H7 (cell line): ENCODE measurements around the gene RASGEF1C. TPM values are rescaled to one million over a fixed set of nuclear protein-coding genes. Genes with fewer than 3 reads are reported as not detected.
"Not testable (repeated sequence)": the region's sequence is repeated elsewhere in the genome, so short reads cannot be mapped to it uniquely, and the experiment has no call there.

Source experiments
- DNase-seq: peaks from one replicate; pipeline ENCODE4 v3.0.0; 2012
- H3K27me3 ChIP-seq: 2 replicates; pipeline ENCODE4 v1.6.0; 2011; ENCODE audit warnings: mild to moderate bottlenecking, low read length; ENCODE audit not compliant: control insufficient read depth, insufficient read depth
- H3K36me3 ChIP-seq: replicated peaks from 2 replicates; pipeline ENCODE4 v1.5.1; 2011; ENCODE audit warnings: low read length; ENCODE audit not compliant: control insufficient read depth, insufficient read depth
- H3K4me3 ChIP-seq: 2 replicates; pipeline ENCODE4 v1.5.1; 2011; ENCODE audit warnings: low read depth, mild to moderate bottlenecking, control low read depth, low read length, moderate library complexity; ENCODE audit not compliant: insufficient read depth
- total RNA-seq: library from RNA; depleted of rRNA; stranded (reverse); fragments of >200 nt; shearing (Covaris generic); gene quantifications from 2 replicates; pipeline ENCODE4 v1.2.3, GENCODE V29; 2014

Gene RASGEF1C
- total RNA-seq, 1 experiment from 2014 or later: 1.4 TPM

DNA sequence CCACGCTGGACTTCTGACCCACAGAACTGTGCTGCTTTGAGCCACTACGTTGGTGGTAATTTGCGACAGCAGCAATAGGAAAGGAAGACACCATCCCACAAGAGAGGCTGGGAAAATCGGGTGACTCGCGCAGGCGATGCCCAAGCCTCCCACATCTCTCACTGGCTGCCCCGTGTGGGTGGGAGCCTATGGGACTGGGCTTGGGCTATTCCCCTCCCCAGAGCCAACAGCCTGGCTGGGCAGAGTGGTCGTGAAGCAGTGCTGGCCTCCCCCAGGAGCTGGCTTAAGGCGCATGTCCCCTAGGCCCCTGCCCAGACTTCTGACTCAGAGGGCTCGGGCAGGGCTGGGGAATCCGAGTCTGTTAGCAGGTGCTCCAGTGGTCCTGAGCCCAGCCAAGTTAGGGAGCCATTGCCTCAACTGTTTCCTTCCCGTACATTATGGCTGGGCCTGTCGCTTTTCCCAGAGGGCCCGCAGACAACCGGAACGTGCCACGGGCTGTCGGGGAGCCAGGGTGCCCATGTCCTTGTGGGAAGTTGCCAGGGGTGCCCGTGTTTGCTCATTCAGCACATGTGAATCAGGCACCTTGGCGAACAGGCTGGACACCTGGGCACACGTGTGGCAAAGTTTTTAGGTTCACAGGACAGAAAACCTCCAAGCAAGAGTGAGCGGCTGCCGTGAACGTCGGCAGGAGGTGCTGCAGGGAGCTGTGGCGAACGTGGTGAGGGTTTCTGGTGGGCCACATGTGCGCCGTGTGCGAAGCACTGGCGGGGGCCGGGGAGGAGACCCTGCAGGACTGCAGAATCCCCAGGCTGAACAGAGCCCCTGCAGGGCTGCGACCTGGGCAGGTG lies 7.0 kb upstream of the RASGEF1C start:
- no peak for DNase-seq
- H3K27me3 ChIP-seq: no peaks in the 10 kb centered on the region; the same call in 1 of the 2 replicates
- no peaks in the 10 kb centered on the region for H3K36me3 ChIP-seq
- H3K4me3 ChIP-seq: no peak overlapping the region

DNA sequence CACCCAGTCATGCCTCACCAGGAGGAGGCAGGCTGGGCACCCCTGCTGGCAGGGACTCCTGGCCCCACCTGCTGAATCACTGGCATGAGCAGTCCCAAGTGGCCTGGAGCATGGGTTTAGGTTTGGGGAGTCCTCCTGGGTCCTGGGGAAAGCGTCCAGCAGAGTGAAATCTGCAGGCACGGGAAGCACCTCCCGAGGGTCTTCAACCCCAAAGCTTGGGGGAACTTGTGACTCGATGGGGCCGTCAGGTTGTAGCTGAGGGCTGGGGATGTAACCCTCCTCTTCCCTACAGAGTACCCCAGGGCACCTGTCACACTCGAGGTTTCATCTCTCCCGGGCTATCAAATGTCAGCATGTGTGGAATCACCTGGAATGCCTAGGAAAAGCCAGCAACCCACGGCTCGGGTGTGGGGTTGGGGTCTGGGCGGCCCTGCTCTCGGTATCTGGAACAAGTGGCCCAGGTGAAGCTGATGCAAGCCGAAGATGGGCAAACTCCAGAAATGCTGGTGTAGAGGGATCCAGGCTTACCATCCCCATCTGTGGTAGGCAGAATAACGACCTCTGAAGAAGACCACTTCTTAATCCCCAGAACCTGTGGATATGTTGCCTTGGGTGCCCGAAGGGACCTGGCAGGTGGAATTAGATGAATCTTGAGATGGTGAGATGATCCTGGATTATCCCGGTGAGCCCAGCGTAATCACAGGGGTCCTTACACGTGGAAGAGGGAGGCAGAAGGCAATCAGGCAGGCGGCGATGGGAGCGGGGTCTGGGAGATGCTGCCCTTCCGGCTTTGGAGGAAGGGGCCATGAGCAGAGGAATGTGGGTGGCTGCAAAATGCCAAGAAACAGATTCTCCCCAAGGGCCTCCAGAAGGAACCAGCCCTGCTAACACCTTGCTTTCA lies 6.1 kb upstream of the RASGEF1C start:
- DNase-seq: no peak
- no peaks in the 10 kb centered on the region; the same call in 1 of the 2 replicates for H3K27me3 ChIP-seq

DNA sequence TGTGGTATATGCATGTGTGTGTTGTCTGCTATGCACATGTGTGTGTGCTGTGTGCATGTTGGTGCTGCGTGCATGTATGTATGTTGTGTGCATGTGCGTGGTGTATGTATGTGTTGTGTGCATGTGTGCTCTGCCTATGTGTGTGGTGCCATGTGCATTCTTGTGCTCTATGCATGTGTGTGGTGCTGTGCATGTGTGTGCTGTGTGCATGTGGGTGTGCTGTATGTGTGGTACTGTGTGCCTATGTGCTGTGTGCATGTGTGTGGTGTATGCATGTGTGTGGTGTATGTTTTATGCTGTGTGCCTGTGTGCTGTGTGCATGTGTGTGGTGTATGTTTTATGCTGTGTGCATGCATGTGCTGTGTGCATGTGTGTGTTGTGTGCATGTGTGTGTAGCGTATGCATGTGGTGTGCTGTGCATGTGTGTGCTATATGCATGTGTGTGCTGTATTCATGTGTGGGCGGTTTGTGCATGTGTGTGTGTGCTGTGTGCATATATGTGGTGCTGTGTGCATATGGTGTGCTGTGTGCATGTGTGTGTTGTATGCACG lies 4.7 kb upstream of the RASGEF1C start:
- DNase-seq: no peak

More for the DNA sequence above, 6.1 kb upstream of the RASGEF1C start:
- no peak overlapping the region for H3K4me3 ChIP-seq
- H3K36me3 ChIP-seq: no peaks in the 10 kb centered on the region; the same call in 1 of the 2 replicates

DNA sequence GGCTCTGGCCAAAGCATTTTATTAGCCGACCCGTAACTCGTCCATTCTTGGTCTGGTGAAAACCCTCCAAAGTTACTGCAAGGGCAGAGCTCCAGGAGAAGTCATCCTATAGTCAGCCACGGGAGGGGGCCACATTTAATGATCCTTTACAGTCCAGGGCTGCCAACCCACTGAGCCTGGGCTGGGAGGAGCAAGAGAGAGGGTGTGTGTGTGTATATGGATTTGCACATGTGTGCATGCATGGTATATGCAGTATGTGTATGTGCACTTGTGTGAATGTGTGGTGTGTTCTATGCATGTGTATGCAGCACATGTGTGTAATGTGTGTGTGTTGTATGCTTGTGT lies 4.2 kb upstream of the RASGEF1C start:
- peak; percentile 46 for DNase-seq
- H3K4me3 ChIP-seq: no peak overlapping the region
- H3K27me3 ChIP-seq: peaks cover 8% of the 10 kb centered on the region
- H3K36me3 ChIP-seq: no peaks in the 10 kb centered on the region; the same call in 1 of the 2 replicates

More for the DNA sequence above, 4.7 kb upstream of the RASGEF1C start:
- Histone ChIP-seq H3K36me3 (no peaks in the 10 kb centered on the region; the same call in 1 of the 2 replicates), H3K27me3 (peaks cover 4% of the 10 kb centered on the region), H3K4me3 (no peak overlapping the region)

GRCh38 chr5:180212363-180213255 lies 3.6 kb upstream of the RASGEF1C start:
- Histone ChIP-seq H3K27me3 (peaks cover 14% of the 10 kb centered on the region), H3K4me3 (no peak overlapping the region), H3K36me3 (no peaks in the 10 kb centered on the region; the same call in 1 of the 2 replicates)
- DNase-seq: peak; percentile 45

DNA sequence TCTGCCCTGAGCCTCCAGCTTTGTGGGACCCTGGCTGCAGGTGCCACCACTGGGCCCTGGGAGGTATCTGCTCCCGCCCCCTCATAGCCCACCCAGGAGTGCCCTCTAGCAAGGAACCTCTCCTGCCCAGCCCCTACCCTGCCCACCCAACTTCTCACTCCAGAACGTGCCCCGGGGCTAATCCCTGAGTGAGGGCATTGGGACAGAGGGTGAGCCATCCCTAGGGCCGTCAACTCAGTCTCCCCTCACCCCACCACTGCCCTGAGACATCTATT lies 2.7 kb upstream of the RASGEF1C start:
- no peak for DNase-seq
- H3K36me3 ChIP-seq: no peaks in the 10 kb centered on the region; the same call in 1 of the 2 replicates
- H3K4me3 ChIP-seq: no peak overlapping the region
- H3K27me3 ChIP-seq: peaks cover 16% of the 10 kb centered on the region

- Histone ChIP-seq H3K27me3 (peaks cover 16% of the 10 kb centered on the region), H3K4me3 (no peak overlapping the region), H3K36me3 (no peaks in the 10 kb centered on the region; the same call in 1 of the 2 replicates)
- no peak for DNase-seq
These were observed 2.1 kb upstream of the RASGEF1C start for GRCh38 chr5:180210961-180211760.

- DNase-seq, H3K36me3 ChIP-seq, H3K4me3 ChIP-seq: not testable (repeated sequence)
- H3K27me3 ChIP-seq: peaks cover 16% of the 10 kb centered on the region
These were observed 1.1 kb upstream of the RASGEF1C start for GRCh38 chr5:180210077-180210476.

- Histone ChIP-seq H3K36me3 (no peaks in the 10 kb centered on the region; the same call in 1 of the 2 replicates), H3K27me3 (peaks cover 16% of the 10 kb centered on the region), H3K4me3 (peak overlapping the region; percentile 46)
- DNase-seq: peak; percentile 93
These were observed 453 bp downstream of the RASGEF1C start for GRCh38 chr5:180208435-180209081.

DNA sequence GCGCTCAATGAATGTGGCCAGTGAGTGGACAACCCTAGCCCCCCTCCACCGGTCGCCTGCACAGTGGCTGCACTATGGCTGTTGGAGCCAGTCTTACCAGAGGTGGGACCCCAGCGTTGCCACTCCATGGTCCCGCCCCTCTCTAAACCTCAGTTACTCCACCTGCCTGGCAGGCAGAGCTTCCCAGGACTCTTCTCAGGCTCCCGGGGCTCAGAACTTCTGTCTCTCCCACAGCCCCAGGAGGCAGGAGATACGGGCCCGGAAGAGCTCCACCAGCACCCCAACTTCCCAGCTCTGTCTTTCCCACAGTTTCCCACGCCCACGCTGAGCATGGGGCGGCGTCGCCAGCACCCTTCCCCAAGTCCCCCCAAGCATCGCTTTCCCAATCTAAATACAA lies 975 bp downstream of the RASGEF1C start:
- Histone ChIP-seq H3K36me3 (no peaks in the 10 kb centered on the region; the same call in 1 of the 2 replicates), H3K27me3 (peaks cover 16% of the 10 kb centered on the region), H3K4me3 (peak overlapping the region; percentile 46; the same call in 1 of the 2 replicates)
- peak; percentile 62 for DNase-seq

GRCh38 chr5:180207593-180207992 lies 1.4 kb downstream of the RASGEF1C start:
- peak; percentile 82 for DNase-seq
- no peak overlapping the region for H3K4me3 ChIP-seq
- peaks cover 16% of the 10 kb centered on the region for H3K27me3 ChIP-seq
- H3K36me3 ChIP-seq: no peaks in the 10 kb centered on the region; the same call in 1 of the 2 replicates

- H3K27me3 ChIP-seq: peaks cover 16% of the 10 kb centered on the region
- no peak for DNase-seq
- no peak overlapping the region for H3K4me3 ChIP-seq
- H3K36me3 ChIP-seq: no peaks in the 10 kb centered on the region; the same call in 1 of the 2 replicates
These were observed 2.0 kb downstream of the RASGEF1C start for GRCh38 chr5:180206993-180207392.

- DNase-seq: no peak
These were observed 3.1 kb downstream of the RASGEF1C start for GRCh38 chr5:180205916-180206315.

More at GRCh38 chr5:180205916-180206315, 3.1 kb downstream of the RASGEF1C start:
- no peak overlapping the region for H3K4me3 ChIP-seq
- peaks cover 16% of the 10 kb centered on the region for H3K27me3 ChIP-seq
- no peaks in the 10 kb centered on the region; the same call in 1 of the 2 replicates for H3K36me3 ChIP-seq
